Measurements from ENCODE around the gene LPA. TPM values are rescaled to one million over a fixed set of nuclear protein-coding genes. Genes with fewer than 3 reads are reported as not detected.

LPA gene
- total RNA-seq, 1 donor from 2014 or later, result not detected

- intact Hi-C loops (cut with micrococcal nuclease), result no loop called here
- ChIA-PET CTCF (interaction anchor here (0.8 to 1.0 kb wide), 2 partner anchors 25 to 705 kb away, joined by 3 read pairs; no protein-coding TSS in a partner anchor), POLR2A (no interaction called here)
- DNase-seq, result no peak
- Mint-ChIP-seq H3K4me1 (no peaks in the 10 kb centered on the region), H3K27me3 (peaks cover 6% of the 10 kb centered on the region), H3K27ac (no peak overlapping the region), H3K4me3 (no peak overlapping the region), H3K36me3 (ENCODE audit: low read depth) (no peaks in the 10 kb centered on the region), H3K9me3 (peaks cover 7% of the 10 kb centered on the region)
- no peak for ATAC-seq (ENCODE audit: low read depth)
- TF ChIP-seq CTCF (IDR thresholded peaks at IDR 0.05), result no peak
Measured at GRCh38 chr6:160667639-160668481, 3.8 kb upstream of the LPA start.

- ChIA-PET POLR2A (no interaction called here), CTCF (no interaction called here)
- no peaks in the 10 kb centered on the region for H3K36me3 Mint-ChIP-seq (ENCODE audit: low read depth)
- intact Hi-C loops (cut with micrococcal nuclease), result no loop called here
- TF ChIP-seq CTCF (IDR thresholded peaks at IDR 0.05), result no peak
- no peaks in the 10 kb centered on the region for H3K4me1 Mint-ChIP-seq
- no peak overlapping the region for H3K4me3 Mint-ChIP-seq
- peaks cover 6% of the 10 kb centered on the region for H3K27me3 Mint-ChIP-seq
- H3K27ac Mint-ChIP-seq, result no peak overlapping the region
- no peaks in the 10 kb centered on the region for H3K9me3 Mint-ChIP-seq
- ATAC-seq (ENCODE audit: low read depth) (no peak), DNase-seq (no peak)
Measured at GRCh38 chr6:160662842-160663241, 1.2 kb downstream of the LPA start.

- POLR2A ChIA-PET, result no interaction called here
- H3K9me3 Mint-ChIP-seq, result no peaks in the 10 kb centered on the region
- DNase-seq (no peak), ATAC-seq (ENCODE audit: low read depth) (no peak)
- H3K4me1 Mint-ChIP-seq, result no peaks in the 10 kb centered on the region
- peaks cover 6% of the 10 kb centered on the region for H3K27me3 Mint-ChIP-seq
- no peak overlapping the region for H3K27ac Mint-ChIP-seq
- H3K4me3 Mint-ChIP-seq, result no peak overlapping the region
- intact Hi-C loops (cut with micrococcal nuclease), result no loop called here
- no peak for TF ChIP-seq CTCF (IDR thresholded peaks at IDR 0.05)
- H3K36me3 Mint-ChIP-seq (ENCODE audit: low read depth), result no peaks in the 10 kb centered on the region
- CTCF ChIA-PET, result no interaction called here
Measured at GRCh38 chr6:160662429-160662828, 1.6 kb downstream of the LPA start.

- intact Hi-C loops (cut with micrococcal nuclease), result no loop called here
- H3K9me3 Mint-ChIP-seq, result peaks cover 4% of the 10 kb centered on the region
- CTCF ChIA-PET, result no interaction called here
- no peak overlapping the region for H3K4me3 Mint-ChIP-seq
- H3K27me3 Mint-ChIP-seq, result peaks cover 6% of the 10 kb centered on the region
- POLR2A ChIA-PET, result no interaction called here
- DNase-seq (no peak), ATAC-seq (ENCODE audit: low read depth) (no peak)
- TF ChIP-seq CTCF (IDR thresholded peaks at IDR 0.05), result no peak
- no peak overlapping the region for H3K27ac Mint-ChIP-seq
- no peaks in the 10 kb centered on the region for H3K4me1 Mint-ChIP-seq
- no peaks in the 10 kb centered on the region for H3K36me3 Mint-ChIP-seq (ENCODE audit: low read depth)
Measured at GRCh38 chr6:160661216-160661615, 2.9 kb downstream of the LPA start.

GRCh38 chr6:160659562-160659961, 4.5 kb downstream of the LPA start:
- Mint-ChIP-seq H3K27ac (no peak overlapping the region), H3K4me3 (no peak overlapping the region), H3K9me3 (peaks cover 4% of the 10 kb centered on the region), H3K36me3 (ENCODE audit: low read depth) (no peaks in the 10 kb centered on the region), H3K4me1 (no peaks in the 10 kb centered on the region), H3K27me3 (peaks cover 5% of the 10 kb centered on the region)
- ChIA-PET CTCF (no interaction called here), POLR2A (no interaction called here)
- TF ChIP-seq CTCF (IDR thresholded peaks at IDR 0.05), result no peak
- no peak for DNase-seq
- intact Hi-C loops (cut with micrococcal nuclease), result no loop called here
- no peak for ATAC-seq (ENCODE audit: low read depth)

All from activated B cell treated with CpG ODN at 0.5 μM for 24 hours (primary cell).